A673 (cell line): ENCODE measurements around the gene HDAC8. TPM values are rescaled to one million over a fixed set of nuclear protein-coding genes. Genes with fewer than 3 reads are reported as not detected.

Experiments used
- BruUV-seq: library from RNA; stranded (reverse); fragments of 400-500 nt; replicated peaks from 2 replicates; lab custom pipeline; 2021; lab: Mats Ljungman, UMichigan
- CTCF ChIA-PET: fragments of 300-600 bp; sonication (Branson Sonifier 250); formaldehyde crosslinking; loops from one replicate; lab custom pipeline; 2022; ENCODE audit warnings: antibody characterized with exemption; lab: Charles Lee
- POLR2A ChIA-PET: fragments of 300-600 bp; sonication (Branson Sonifier 250); formaldehyde crosslinking; loops from one replicate; lab custom pipeline; 2022; ENCODE audit warnings: antibody characterized with exemption; ENCODE audit not compliant: low non-redundant PET; lab: Charles Lee
- DNase-seq: peaks from one replicate; pipeline ENCODE4 v3.0.0-alpha.2; 2015; ENCODE audit warnings: low spot score
- H3K27ac ChIP-seq: fragments of 200-600 bp; sonication (generic); 2 replicates; pipeline ENCODE4 v1.5.1; 2016; ENCODE audit warnings: mixed run types, low read depth, mild to moderate bottlenecking, mixed read lengths, antibody characterized with exemption, low read length; ENCODE audit not compliant: poor library complexity, severe bottlenecking
- H3K27me3 ChIP-seq: fragments of 200-600 bp; sonication (generic); replicated peaks from 2 replicates; pipeline ENCODE4 v1.6.1; 2017; ENCODE audit warnings: mixed run types, low read depth, mild to moderate bottlenecking, mixed read lengths, antibody characterized with exemption, low read length; ENCODE audit not compliant: insufficient read depth, poor library complexity
- H3K36me3 ChIP-seq: fragments of 200-600 bp; sonication (generic); 2 replicates; pipeline ENCODE4 v1.6.1; 2016; ENCODE audit warnings: mixed run types, mild to moderate bottlenecking, mixed read lengths, antibody characterized with exemption, low read length; ENCODE audit not compliant: insufficient read depth, poor library complexity, severe bottlenecking
- H3K4me1 ChIP-seq: fragments of 200-600 bp; sonication (generic); 2 replicates; pipeline ENCODE4 v1.6.1; 2017; ENCODE audit warnings: mixed run types, mild to moderate bottlenecking, mixed read lengths, antibody characterized with exemption, low read length; ENCODE audit not compliant: insufficient read depth, poor library complexity, severe bottlenecking
- H3K4me3 ChIP-seq: fragments of 200-600 bp; sonication (generic); 2 replicates; pipeline ENCODE4 v1.5.1; 2016; ENCODE audit warnings: low read depth, mixed run types, mild to moderate bottlenecking, mixed read lengths, low read length; ENCODE audit not compliant: poor library complexity, severe bottlenecking
- H3K9me3 ChIP-seq: fragments of 200-600 bp; sonication (generic); 2 replicates; pipeline ENCODE4 v1.6.1; 2016; ENCODE audit warnings: mixed run types, low read depth, mild to moderate bottlenecking, mixed read lengths, antibody characterized with exemption, low read length; ENCODE audit not compliant: poor library complexity, severe bottlenecking
- CTCF ChIP-seq: fragments of 300-800, 200-600 bp; sonication (generic); conservative IDR thresholded peaks from 2 replicates; pipeline ENCODE4 v1.5.1; 2017; ENCODE audit warnings: low read depth, mild to moderate bottlenecking, antibody characterized with exemption, low read length, moderate library complexity, mixed read lengths
- EZH2 ChIP-seq: fragments of 200-600 bp; sonication (generic); IDR thresholded peaks from 2 replicates; pipeline ENCODE4 v1.6.1; 2017; ENCODE audit warnings: borderline replicate concordance, low read depth, mild to moderate bottlenecking, mixed read lengths, antibody characterized with exemption, low read length; ENCODE audit not compliant: poor library complexity, severe bottlenecking
- intact Hi-C: fragments of 100-400 bp; cut with micrococcal nuclease; formaldehyde crosslinking; loops from one replicate; pipeline ENCODE4 v1.10.0; 2022; ENCODE audit not compliant: unreplicated experiment
- total RNA-seq: library from RNA; stranded (reverse); gene quantifications from 2 replicates; pipeline ENCODE4 v1.2.3, GENCODE V29; 2021

The HDAC8 gene
- total RNA-seq, 1 experiment from 2014 or later = 26.0 TPM

- DNase-seq = no peak
- no peaks in the 10 kb centered on the region for H3K9me3 ChIP-seq
- H3K36me3 ChIP-seq = no peaks in the 10 kb centered on the region
- H3K4me1 ChIP-seq = peaks cover 8% of the 10 kb centered on the region
- no peak overlapping the region for H3K4me3 ChIP-seq
- H3K27ac ChIP-seq = no peak overlapping the region
- BruUV-seq = no TSS peak
- TF ChIP-seq EZH2 (no peak), CTCF (no peak)
- CTCF ChIA-PET = no interaction called here
- H3K27me3 ChIP-seq = no peaks in the 10 kb centered on the region
- intact Hi-C loops = no loop called here
- POLR2A ChIA-PET = no interaction called here
These were observed 201.2 kb downstream of the HDAC8 start for GRCh38 chrX:72371405-72371804.

- BruUV-seq = no TSS peak
- DNase-seq = no peak
- TF ChIP-seq EZH2 (no peak), CTCF (no peak)
- Histone ChIP-seq H3K27me3 (no peaks in the 10 kb centered on the region), H3K4me3 (no peak overlapping the region), H3K4me1 (peaks cover 10% of the 10 kb centered on the region), H3K9me3 (no peaks in the 10 kb centered on the region), H3K36me3 (no peaks in the 10 kb centered on the region), H3K27ac (no peak overlapping the region)
- CTCF ChIA-PET = interaction anchor here (0.7 kb wide), 1 partner anchor 237 kb away, joined by 8 read pairs; no protein-coding TSS in a partner anchor
- POLR2A ChIA-PET = no interaction called here
- intact Hi-C loops = no loop called here
These were observed 203.8 kb downstream of the HDAC8 start for GRCh38 chrX:72368796-72369195.

GRCh38 chrX:72367516-72367915 lies 205.1 kb downstream of the HDAC8 start:
- H3K4me1 ChIP-seq = peaks cover 10% of the 10 kb centered on the region
- no peak for TF ChIP-seq CTCF
- TF ChIP-seq EZH2 = no peak
- no peaks in the 10 kb centered on the region for H3K27me3 ChIP-seq
- DNase-seq = no peak
- ChIA-PET POLR2A (no interaction called here), CTCF (no interaction called here)
- BruUV-seq = no TSS peak
- no peak overlapping the region for H3K4me3 ChIP-seq
- no peaks in the 10 kb centered on the region for H3K9me3 ChIP-seq
- H3K27ac ChIP-seq = no peak overlapping the region
- H3K36me3 ChIP-seq = no peaks in the 10 kb centered on the region
- intact Hi-C loops = no loop called here
